Smooth muscle cell (in vitro differentiated cells): ENCODE data around the gene MRAP. TPM values are rescaled to one million over a fixed set of nuclear protein-coding genes. Genes with fewer than 3 reads are reported as not detected.

ENCODE experiments used
- DNase-seq: peaks from one replicate; lab custom pipeline; 2025; ENCODE audit not compliant: unreplicated experiment; lab: John Stamatoyannopoulos, UW
- H2AFZ ChIP-seq: fragments of 200-600 bp; sonication (generic); 2 replicates; pipeline ENCODE4 v1.6.0; 2016; ENCODE audit warnings: antibody characterized with exemption, low read depth, mild to moderate bottlenecking
- H3F3A ChIP-seq: fragments of 200-600 bp; sonication (generic); 2 replicates; pipeline ENCODE4 v1.6.0; 2017; ENCODE audit warnings: antibody characterized with exemption, low read depth
- H3K27ac ChIP-seq: fragments of 200-600 bp; sonication (generic); 2 replicates; pipeline ENCODE4 v1.5.1; 2016; ENCODE audit warnings: low read depth, mild to moderate bottlenecking
- H3K27me3 ChIP-seq: fragments of 200-600 bp; sonication (generic); 2 replicates; pipeline ENCODE4 v1.6.1; 2016; ENCODE audit warnings: low read depth, mild to moderate bottlenecking
- H3K36me3 ChIP-seq: fragments of 200-600 bp; sonication (generic); 2 replicates; pipeline ENCODE4 v1.5.1; 2016; ENCODE audit warnings: low read depth
- H3K4me1 ChIP-seq: fragments of 200-600 bp; sonication (generic); 2 replicates; pipeline ENCODE4 v1.5.1; 2016; ENCODE audit warnings: low read depth
- H3K4me2 ChIP-seq: fragments of 200-600 bp; sonication (generic); 2 replicates; pipeline ENCODE4 v1.6.0; 2016; ENCODE audit warnings: mild to moderate bottlenecking
- H3K4me3 ChIP-seq: fragments of 200-600 bp; sonication (generic); 2 replicates; pipeline ENCODE4 v1.5.1; 2016; ENCODE audit warnings: mild to moderate bottlenecking
- H3K79me2 ChIP-seq: fragments of 200-600 bp; sonication (generic); 2 replicates; pipeline ENCODE4 v1.6.0; 2016; ENCODE audit warnings: low read depth, mild to moderate bottlenecking
- H3K9ac ChIP-seq: fragments of 200-600 bp; sonication (generic); 2 replicates; pipeline ENCODE4 v1.6.0; 2016; ENCODE audit warnings: low read depth
- H3K9me3 ChIP-seq: fragments of 200-600 bp; sonication (generic); replicated peaks from 2 replicates; pipeline ENCODE4 v1.5.1; 2016; ENCODE audit warnings: low read depth
- H4K20me1 ChIP-seq: fragments of 200-600 bp; sonication (generic); 2 replicates; pipeline ENCODE4 v1.6.0; 2016; ENCODE audit warnings: low read depth
- CTCF ChIP-seq: fragments of 200-600 bp; sonication (generic); IDR thresholded peaks from 2 replicates; pipeline ENCODE4 v1.5.1; 2017; ENCODE audit warnings: borderline replicate concordance, mild to moderate bottlenecking, antibody characterized with exemption; ENCODE audit not compliant: insufficient read depth, poor library complexity, severe bottlenecking
- WGBS: methylation state at CpG from one replicate; pipeline ENCODE4 v1.1.7; 2016; ENCODE audit warnings: low lambda C conversion rate; 5-methylcytosine and 5-hydroxymethylcytosine counted together
- polyA plus RNA-seq: library from polyadenylated mRNA; unstranded; fragments of >200 nt; fragmentation: Nextera tagmentation; extraction: Ambion mirVana; gene quantifications from 2 replicates; pipeline ENCODE4 v1.2.1, GENCODE V29; 2016
- total RNA-seq: library from RNA; depleted of rRNA; stranded (reverse); fragments of >200 nt; gene quantifications from 2 replicates; pipeline ENCODE4 v1.2.3, GENCODE V29; 2014

MRAP gene
- total and polyA plus RNA-seq, 2 experiments from 2014 or later = not detected

GRCh38 chr21:32316361-32317215, 17.9 kb downstream of the MRAP start:
- 96% methylated on average over 22 of the region's 22 CpGs for WGBS
- H2AFZ ChIP-seq = no peak overlapping the region
- H3K27me3 ChIP-seq = no peaks in the 10 kb centered on the region
- no peaks in the 10 kb centered on the region for H3K4me1 ChIP-seq
- TF ChIP-seq CTCF = no peak
- no peaks in the 10 kb centered on the region for H3K9me3 ChIP-seq
- DNase-seq = no peak
- H3K36me3 ChIP-seq = peaks cover 6% of the 10 kb centered on the region
- no peak overlapping the region for H3K27ac ChIP-seq
- H3F3A ChIP-seq = no peaks in the 10 kb centered on the region
- no peak overlapping the region for H3K4me3 ChIP-seq
- H4K20me1 ChIP-seq = no peaks in the 10 kb centered on the region
- no peak overlapping the region for H3K9ac ChIP-seq
- no peaks in the 10 kb centered on the region for H3K79me2 ChIP-seq
- no peak overlapping the region for H3K4me2 ChIP-seq

GRCh38 chr21:32317726-32318125, 19.1 kb downstream of the MRAP start:
- no peaks in the 10 kb centered on the region for H3K4me1 ChIP-seq
- no peak overlapping the region for H2AFZ ChIP-seq
- no peaks in the 10 kb centered on the region for H3K9me3 ChIP-seq
- H3K4me2 ChIP-seq = no peak overlapping the region
- no peaks in the 10 kb centered on the region for H4K20me1 ChIP-seq
- peaks cover 6% of the 10 kb centered on the region for H3K36me3 ChIP-seq
- DNase-seq = no peak
- no peaks in the 10 kb centered on the region for H3K27me3 ChIP-seq
- TF ChIP-seq CTCF = no peak
- H3K4me3 ChIP-seq = no peak overlapping the region
- H3F3A ChIP-seq = no peaks in the 10 kb centered on the region
- no peaks in the 10 kb centered on the region for H3K79me2 ChIP-seq
- H3K9ac ChIP-seq = no peak overlapping the region
- 90% methylated on average over 9 of the region's 9 CpGs for WGBS
- H3K27ac ChIP-seq = no peak overlapping the region

- Histone ChIP-seq H3K79me2 (no peaks in the 10 kb centered on the region), H3K4me3 (no peak overlapping the region), H3K4me2 (no peak overlapping the region), H3K27ac (no peak overlapping the region), H3F3A (no peaks in the 10 kb centered on the region), H3K9ac (no peak overlapping the region), H3K9me3 (no peaks in the 10 kb centered on the region), H3K4me1 (no peaks in the 10 kb centered on the region), H4K20me1 (no peaks in the 10 kb centered on the region), H2AFZ (no peak overlapping the region), H3K27me3 (no peaks in the 10 kb centered on the region), H3K36me3 (peaks cover 6% of the 10 kb centered on the region)
- DNase-seq = no peak
- 98% methylated on average over 7 of the region's 7 CpGs for WGBS
- no peak for TF ChIP-seq CTCF
Measured at GRCh38 chr21:32319012-32319411, 20.4 kb downstream of the MRAP start.

GRCh38 chr21:32320059-32320458, 21.4 kb downstream of the MRAP start:
- WGBS = 90% methylated on average over 6 of the region's 6 CpGs

More at GRCh38 chr21:32320059-32320458, 21.4 kb downstream of the MRAP start:
- Histone ChIP-seq H3K79me2 (no peaks in the 10 kb centered on the region), H3K36me3 (peaks cover 6% of the 10 kb centered on the region), H3K27me3 (no peaks in the 10 kb centered on the region), H2AFZ (no peak overlapping the region), H3K4me2 (no peak overlapping the region), H3K4me1 (no peaks in the 10 kb centered on the region), H4K20me1 (no peaks in the 10 kb centered on the region), H3K27ac (no peak overlapping the region), H3K4me3 (no peak overlapping the region), H3F3A (no peaks in the 10 kb centered on the region), H3K9me3 (no peaks in the 10 kb centered on the region), H3K9ac (no peak overlapping the region)
- no peak for TF ChIP-seq CTCF
- DNase-seq = no peak
